ENCODE data around the gene IL15RA.

DNA sequence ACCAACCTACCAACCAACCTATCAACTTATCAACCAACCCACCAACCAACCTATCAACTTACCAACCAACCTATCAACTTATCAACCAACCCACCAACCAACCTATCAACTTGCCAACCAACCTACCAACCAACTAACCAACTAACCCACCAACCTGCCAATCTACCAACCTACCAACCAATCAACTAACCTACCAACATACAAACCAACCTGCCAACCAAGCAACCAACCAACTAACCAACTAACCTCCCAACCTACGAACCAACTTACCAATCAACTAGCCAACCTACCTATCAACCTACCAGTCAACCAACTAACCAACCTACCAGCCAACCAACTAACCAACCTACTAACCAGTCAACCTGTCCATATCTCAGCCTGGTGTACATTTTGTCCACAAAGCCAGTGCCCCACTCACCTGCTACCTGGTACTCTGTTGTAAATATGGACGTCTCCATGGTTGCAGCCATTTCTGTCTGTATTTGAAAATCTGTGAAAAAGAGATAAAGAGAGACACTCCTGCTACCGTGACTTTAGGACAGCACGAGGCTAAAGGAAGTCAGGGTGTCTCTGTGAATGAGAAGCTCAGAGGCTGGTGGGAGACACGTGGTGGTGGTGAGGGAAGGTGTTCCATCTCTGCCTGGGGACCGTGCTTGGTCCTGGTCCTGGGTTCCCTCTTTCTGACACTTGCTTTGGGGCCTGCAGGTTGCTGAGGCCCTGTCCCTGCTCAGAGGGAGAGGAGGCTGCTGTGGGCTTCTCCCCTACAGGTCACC, 41.9 kb upstream of the IL15RA start:
- TF ChIP-seq POLR2A (IDR thresholded peaks at IDR 0.05; ENCODE audit: low read depth, low read length) (no peak), EZH2 (IDR thresholded peaks at IDR 0.05; ENCODE audit: borderline replicate concordance, low read depth, low read length, severe bottlenecking) (no peak), CTCF (IDR thresholded peaks at IDR 0.05; ENCODE audit: extremely low read depth in 1 of 2, insufficient read depth in 1 of 2, low read depth in 1 of 2, low read length in 2 of 2) (no peak), MYC (IDR thresholded peaks at IDR 0.05; ENCODE audit: low read depth, low read length) (no peak), JUN (IDR thresholded peaks at IDR 0.05; ENCODE audit: borderline replicate concordance, insufficient read depth, insufficient read length, low read depth) (no peak)
- TF ChIP-seq, protein P1, sequence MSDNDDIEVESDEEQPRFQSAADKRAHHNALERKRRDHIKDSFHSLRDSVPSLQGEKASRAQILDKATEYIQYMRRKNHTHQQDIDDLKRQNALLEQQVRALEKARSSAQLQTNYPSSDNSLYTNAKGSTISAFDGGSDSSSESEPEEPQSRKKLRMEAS (IDR thresholded peaks at IDR 0.05; ENCODE audit: insufficient read depth, insufficient read length) = no peak

Measured in endothelial cell of umbilical vein (primary cell).